ENCODE results near the gene ZNF580. TPM values are rescaled to one million over a fixed set of nuclear protein-coding genes. Genes with fewer than 3 reads are reported as not detected.

The ZNF580 gene
- total and polyA plus RNA-seq, 10 of the 15 experiments (the other 5 are each of a cell fraction or from before 2014, with no cell fraction given) = 2.3 to 31.8 (median 10.0) TPM

GRCh38 chr19:55642153-55643002, 1.6 kb downstream of the ZNF580 start:
- TSS peak; percentile 42 for BruUV-seq (replicated peaks)
- FAIRE-seq = no peak
- Histone ChIP-seq H3K27ac (ENCODE audit: control insufficient read depth, insufficient read depth) (peak overlapping the region; percentile 64), H3K4me1 (ENCODE audit: control insufficient read depth, insufficient read depth, low read length) (peaks cover 39% of the 10 kb centered on the region), H3K79me2 (ENCODE audit: control insufficient read depth, insufficient read depth, low read length) (peaks cover 61% of the 10 kb centered on the region), H3K36me3 (ENCODE audit: control insufficient read depth in 2 of 2, insufficient read depth in 2 of 2, low read length in 1 of 2) (0 out of 4 replicates have a peak, but pooled peaks cover 0 to 2% of the 10 kb centered on the region in 2 experiments), H3K27me3 (replicated peaks in 1 of 2; ENCODE audit: control insufficient read depth in 2 of 2, insufficient read depth in 2 of 2, low read length in 1 of 2) (no peaks in the 10 kb centered on the region), H3K9me3 (replicated peaks; ENCODE audit: control insufficient read depth, insufficient read depth, low read length) (no peaks in the 10 kb centered on the region), H3K4me2 (ENCODE audit: control insufficient read depth, insufficient read depth) (peak overlapping the region; percentile 97), H3K4me3 (peak overlapping the region; percentile 95), H3K9ac (ENCODE audit: control insufficient read depth, insufficient read depth, low read length) (peak overlapping the region; percentile 86), H2AFZ (ENCODE audit: control insufficient read depth, low read depth, low read length) (no peak overlapping the region), H4K20me1 (ENCODE audit: control insufficient read depth, insufficient read depth) (no peaks in the 10 kb centered on the region)
- in situ Hi-C loops (cut with MboI) (no loop called here), intact Hi-C loops (cut with micrococcal nuclease; ENCODE audit: unreplicated experiment) (loop anchor here (5.0 kb wide), 2 partner anchors 35 to 40 kb away; partner anchors contain the start of genes EPN1 and ZNF524)
- WGBS (ENCODE audit: insufficient coverage, insufficient replicate concordance, low lambda C conversion rate, missing lambda C conversion rate) = 1% methylated on average over 55 of the region's 65 CpGs
- ATAC-seq = peak; percentile 25
- ChIA-PET POLR2A (interaction anchor here (0.8 to 2.0 kb wide), 9 partner anchors 7 to 166 kb away, joined by 3 to 11 read pairs (median 3); partner anchors contain the start of genes FIZ1, ZNF524, ZNF628 and ZNF784), RAD21 (ENCODE audit: unreplicated experiment) (interaction anchor here (1.0 to 2.4 kb wide), 3 partner anchors 10 to 387 kb away, joined by 4 to 18 read pairs (median 10); partner anchors contain the start of gene U2AF2), CTCF (interaction anchor here (0.6 to 1.8 kb wide), 6 partner anchors 10 to 144 kb away, joined by 3 to 17 read pairs (median 3); no protein-coding TSS in a partner anchor), SMC1A (ENCODE audit: uncharacterized antibody, unreplicated experiment) (interaction anchor here (1.5 to 1.7 kb wide), 2 partner anchors 10 to 12 kb away, joined by 4 read pairs; partner anchors contain the start of gene U2AF2)
- DNase-seq (ENCODE audit: low read depth, low spot score) = no peak
- TF ChIP-seq HCFC1 (IDR thresholded peaks at IDR 0.05; ENCODE audit: low read length) (no peak), POLR2AphosphoS2 (IDR thresholded peaks at IDR 0.05; ENCODE audit: low read depth, low read length) (no peak), CHD2 (IDR thresholded peaks at IDR 0.05; ENCODE audit: borderline replicate concordance, low read depth, low read length) (no peak), PML (IDR thresholded peaks at IDR 0.05; ENCODE audit: low read length) (no peak), ZBTB11 (CRISPR knock-in tag; IDR thresholded peaks at IDR 0.05) (no peak), ZSCAN29 (IDR thresholded peaks at IDR 0.05) (0 out of 2 replicates have a peak, but pooled peaks have one; percentile 37), NFYA (IDR thresholded peaks at IDR 0.05; ENCODE audit: borderline replicate concordance, low read depth, low read length) (no peak), BACH1 (IDR thresholded peaks at IDR 0.05; ENCODE audit: borderline replicate concordance) (peak; percentile 71), ZNF24 (IDR thresholded peaks at IDR 0.05) (no peak), MYC (IDR thresholded peaks at IDR 0.05; ENCODE audit: insufficient read depth, insufficient read length, insufficient replicate concordance, low read length, severe bottlenecking) (peak; percentile 38), RAD51 (IDR thresholded peaks at IDR 0.05) (no peak), TCF3 (IDR thresholded peaks at IDR 0.05; ENCODE audit: borderline replicate concordance, insufficient read depth, low read depth, low read length) (peak; percentile 72; the same call in 1 of the 2 replicates), POLR2A (IDR thresholded peaks at IDR 0.05; ENCODE audit: low read depth, low read length) (no peak), NFXL1 (IDR thresholded peaks at IDR 0.05; ENCODE audit: borderline replicate concordance) (no peak), PAX8 (IDR thresholded peaks at IDR 0.05) (no peak)
- TF ChIP-seq, protein P1, sequence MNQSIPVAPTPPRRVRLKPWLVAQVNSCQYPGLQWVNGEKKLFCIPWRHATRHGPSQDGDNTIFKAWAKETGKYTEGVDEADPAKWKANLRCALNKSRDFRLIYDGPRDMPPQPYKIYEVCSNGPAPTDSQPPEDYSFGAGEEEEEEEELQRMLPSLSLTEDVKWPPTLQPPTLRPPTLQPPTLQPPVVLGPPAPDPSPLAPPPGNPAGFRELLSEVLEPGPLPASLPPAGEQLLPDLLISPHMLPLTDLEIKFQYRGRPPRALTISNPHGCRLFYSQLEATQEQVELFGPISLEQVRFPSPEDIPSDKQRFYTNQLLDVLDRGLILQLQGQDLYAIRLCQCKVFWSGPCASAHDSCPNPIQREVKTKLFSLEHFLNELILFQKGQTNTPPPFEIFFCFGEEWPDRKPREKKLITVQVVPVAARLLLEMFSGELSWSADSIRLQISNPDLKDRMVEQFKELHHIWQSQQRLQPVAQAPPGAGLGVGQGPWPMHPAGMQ (IDR thresholded peaks at IDR 0.05; ENCODE audit: borderline replicate concordance) = no peak
- TF ChIP-seq, protein P2, sequence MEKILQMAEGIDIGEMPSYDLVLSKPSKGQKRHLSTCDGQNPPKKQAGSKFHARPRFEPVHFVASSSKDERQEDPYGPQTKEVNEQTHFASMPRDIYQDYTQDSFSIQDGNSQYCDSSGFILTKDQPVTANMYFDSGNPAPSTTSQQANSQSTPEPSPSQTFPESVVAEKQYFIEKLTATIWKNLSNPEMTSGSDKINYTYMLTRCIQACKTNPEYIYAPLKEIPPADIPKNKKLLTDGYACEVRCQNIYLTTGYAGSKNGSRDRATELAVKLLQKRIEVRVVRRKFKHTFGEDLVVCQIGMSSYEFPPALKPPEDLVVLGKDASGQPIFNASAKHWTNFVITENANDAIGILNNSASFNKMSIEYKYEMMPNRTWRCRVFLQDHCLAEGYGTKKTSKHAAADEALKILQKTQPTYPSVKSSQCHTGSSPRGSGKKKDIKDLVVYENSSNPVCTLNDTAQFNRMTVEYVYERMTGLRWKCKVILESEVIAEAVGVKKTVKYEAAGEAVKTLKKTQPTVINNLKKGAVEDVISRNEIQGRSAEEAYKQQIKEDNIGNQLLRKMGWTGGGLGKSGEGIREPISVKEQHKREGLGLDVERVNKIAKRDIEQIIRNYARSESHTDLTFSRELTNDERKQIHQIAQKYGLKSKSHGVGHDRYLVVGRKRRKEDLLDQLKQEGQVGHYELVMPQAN (conservative IDR thresholded peaks at IDR 0.05) = peak; percentile 81
